H1 (cell line): ENCODE data around the gene HK1. TPM values are rescaled to one million over a fixed set of nuclear protein-coding genes. Genes with fewer than 3 reads are reported as not detected.

ENCODE experiments used
- CTCF ChIA-PET: fragments of 300-600 bp; sonication (Branson Sonifier 250); formaldehyde crosslinking; loops from one replicate; lab custom pipeline; 2021; ENCODE audit not compliant: partially characterized antibody; lab: Charles Lee
- POLR2A ChIA-PET: fragments of 300-600 bp; sonication (Branson Sonifier 250); formaldehyde crosslinking; loops from one replicate; lab custom pipeline; 2021; ENCODE audit warnings: inconsistent platforms; ENCODE audit not compliant: partially characterized antibody; lab: Charles Lee
- DNase-seq, 2 experiments: peaks; one replicate each; pipeline versions ENCODE4 v3.0.0 to v3.0.0-alpha.2; 2010 to 2022; ENCODE audit warnings: low spot score in 2 of 2, low read depth in 1 of 2, mixed read lengths in 1 of 2
- FAIRE-seq: peaks from 2 replicates; lab custom pipeline; 2011; peaks lifted over from hg19 to GRCh38; lab: Jason Lieb, UNC
- H2AFZ ChIP-seq: 2 replicates; pipeline ENCODE4 v1.8.1; 2012; ENCODE audit warnings: low read length, inconsistent platforms
- H2AK5ac ChIP-seq: 2 replicates; pipeline ENCODE4 v1.6.1; 2013; ENCODE audit warnings: low read depth, low read length
- H2BK120ac ChIP-seq: replicated peaks from 2 replicates; pipeline ENCODE3; 2013; ENCODE audit warnings: low read depth, low read length, inconsistent platforms
- H2BK12ac ChIP-seq: 2 replicates; pipeline ENCODE4 v1.6.1; 2013; ENCODE audit warnings: low read depth, low read length
- H2BK15ac ChIP-seq: 2 replicates; pipeline ENCODE4 v1.6.1; 2013; ENCODE audit warnings: low read length
- H2BK20ac ChIP-seq: 2 replicates; pipeline ENCODE4 v1.6.1; 2013; ENCODE audit warnings: low read length
- H2BK5ac ChIP-seq: 2 replicates; pipeline ENCODE4 v1.6.1; 2013; ENCODE audit warnings: low read depth, low read length
- H3K14ac ChIP-seq: 2 replicates; pipeline ENCODE4 v1.6.1; 2013; ENCODE audit warnings: inconsistent platforms; ENCODE audit not compliant: insufficient read length
- H3K18ac ChIP-seq: 2 replicates; pipeline ENCODE4 v1.6.1; 2013; ENCODE audit warnings: low read length; ENCODE audit errors: extremely low read depth
- H3K23ac ChIP-seq: 2 replicates; pipeline ENCODE4 v1.6.1; 2013; ENCODE audit warnings: inconsistent platforms; ENCODE audit not compliant: insufficient read length
- H3K23me2 ChIP-seq: 2 replicates; pipeline ENCODE4 v1.6.1; 2013; ENCODE audit warnings: low read depth, low read length
- H3K27ac ChIP-seq: 2 replicates; pipeline ENCODE4 v1.6.1; 2011; ENCODE audit warnings: low read depth, low read length, inconsistent platforms
- H3K27me3 ChIP-seq, 4 experiments: replicated peaks in 1 of 4; 1 replicate in 1 of 4; 2 replicates in 3 of 4; pipeline versions ENCODE4 v1.6.1 to v1.8.1; 2011 to 2013; ENCODE audit warnings: low read length in 3 of 4, mild to moderate bottlenecking in 3 of 4, inconsistent platforms in 2 of 4, mixed read lengths in 2 of 4, moderate library complexity in 1 of 4; ENCODE audit not compliant: control insufficient read depth in 3 of 4, insufficient read depth in 3 of 4; ENCODE audit errors: extremely low read depth in 1 of 4
- H3K36me3 ChIP-seq, 4 experiments: 2 replicates each; pipeline versions ENCODE4 v1.6.1 to v1.8.1; 2011 to 2013; ENCODE audit warnings: mild to moderate bottlenecking in 4 of 4, low read length in 3 of 4, moderate library complexity in 2 of 4, control low read depth in 1 of 4, inconsistent platforms in 1 of 4; ENCODE audit not compliant: insufficient read depth in 4 of 4, control insufficient read depth in 2 of 4
- H3K4ac ChIP-seq: replicated peaks from 2 replicates; pipeline ENCODE3; 2013; ENCODE audit warnings: low read length, low read depth, mixed read lengths, inconsistent platforms; ENCODE audit not compliant: insufficient read length
- H3K4me1 ChIP-seq, 4 experiments: replicated peaks in 1 of 4; 1 replicate in 1 of 4; 2 replicates in 3 of 4; pipeline versions ENCODE4 v1.6.1 to v1.8.1; 2011 to 2013; ENCODE audit warnings: low read length in 3 of 4, inconsistent platforms in 2 of 4, mixed read lengths in 1 of 4; ENCODE audit not compliant: insufficient read depth in 4 of 4, control insufficient read depth in 3 of 4
- H3K4me2 ChIP-seq, 2 experiments: 2 replicates each; pipeline versions ENCODE4 v1.6.1 to v1.8.1; 2011 to 2013; ENCODE audit warnings: low read depth in 2 of 2, low read length in 2 of 2, control low read depth in 1 of 2, inconsistent platforms in 1 of 2, mild to moderate bottlenecking in 1 of 2; ENCODE audit not compliant: insufficient read depth in 1 of 2
- H3K4me3 ChIP-seq, 4 experiments: fragments of 200-600, 300-600 bp in 1 of 4; sonication (generic), shearing (Covaris generic), sonication (Bioruptor Twin) in 1 of 4; 2 replicates each; pipeline versions ENCODE4 v1.5.1 to v1.8.1; 2011 to 2016; ENCODE audit warnings: low read length in 4 of 4, low read depth in 3 of 4, control low read depth in 2 of 4, inconsistent platforms in 2 of 4, mild to moderate bottlenecking in 2 of 4, mixed read lengths in 1 of 4, moderate library complexity in 1 of 4; ENCODE audit not compliant: insufficient read depth in 2 of 4; ENCODE audit errors: extremely low read depth in 1 of 4
- H3K56ac ChIP-seq: replicated peaks from 2 replicates; pipeline ENCODE3; 2013; ENCODE audit warnings: low read depth, mild to moderate bottlenecking, mixed read lengths, low read length, inconsistent platforms; ENCODE audit not compliant: insufficient read length
- H3K79me1 ChIP-seq: 2 replicates; pipeline ENCODE4 v1.6.1; 2013; ENCODE audit warnings: low read depth, low read length, control low read depth
- H3K79me2 ChIP-seq, 2 experiments: 2 replicates each; pipeline versions ENCODE4 v1.6.1 to v1.8.1; 2012 to 2013; ENCODE audit warnings: low read length in 2 of 2, mild to moderate bottlenecking in 2 of 2, inconsistent platforms in 1 of 2; ENCODE audit not compliant: insufficient read depth in 2 of 2, control insufficient read depth in 1 of 2
- H3K9ac ChIP-seq, 4 experiments: replicated peaks in 1 of 4; 1 replicate in 1 of 4; 2 replicates in 3 of 4; pipeline versions ENCODE4 v1.6.1 to v1.8.1; 2011 to 2013; ENCODE audit warnings: low read depth in 3 of 4, low read length in 3 of 4, control low read depth in 2 of 4, mild to moderate bottlenecking in 2 of 4, moderate library complexity in 2 of 4, inconsistent platforms in 1 of 4; ENCODE audit errors: extremely low read depth in 1 of 4
- H3K9me3 ChIP-seq, 2 experiments: 2 replicates each; pipeline versions ENCODE4 v1.6.1 to v1.8.1; 2012 to 2013; ENCODE audit warnings: mild to moderate bottlenecking in 2 of 2, moderate library complexity in 2 of 2, control low read depth in 1 of 2, inconsistent platforms in 1 of 2, low read depth in 1 of 2, low read length in 1 of 2, mixed read lengths in 1 of 2; ENCODE audit not compliant: insufficient read depth in 2 of 2
- H4K20me1 ChIP-seq, 2 experiments: replicated peaks in 1 of 2; 2 replicates each; pipeline versions ENCODE3 to v1.8.1; 2011 to 2013; ENCODE audit warnings: inconsistent platforms in 2 of 2, low read length in 2 of 2, mild to moderate bottlenecking in 1 of 2; ENCODE audit not compliant: insufficient read depth in 2 of 2, control insufficient read depth in 1 of 2
- H4K5ac ChIP-seq: 2 replicates; pipeline ENCODE4 v1.6.1; 2013; ENCODE audit warnings: low read length, low read depth, mixed read lengths, inconsistent platforms; ENCODE audit not compliant: insufficient read length
- H4K8ac ChIP-seq: 2 replicates; pipeline ENCODE4 v1.8.0; 2013; ENCODE audit warnings: mild to moderate bottlenecking, moderate library complexity, low read length, inconsistent platforms; ENCODE audit not compliant: insufficient read depth; ENCODE audit errors: extremely low read depth
- H4K91ac ChIP-seq: replicated peaks from 2 replicates; pipeline ENCODE3; 2013; ENCODE audit warnings: low read length, mixed read lengths, inconsistent platforms; ENCODE audit not compliant: insufficient read length
- ASH2L ChIP-seq: fragments of 200-600, 300-600 bp; sonication (generic); IDR thresholded peaks from one replicate; pipeline ENCODE4 v1.7.1; 2017; ENCODE audit warnings: low read length
- E2F6 ChIP-seq: IDR thresholded peaks from 2 replicates; pipeline ENCODE4 v1.6.1; 2012; ENCODE audit warnings: inconsistent platforms
- HDAC2 ChIP-seq, 2 experiments: fragments of 300-600 bp in 1 of 2; sonication (generic) in 1 of 2; IDR thresholded peaks; 2 replicates each; pipeline ENCODE4 v1.6.1; 2011 to 2012; ENCODE audit warnings: low read depth in 2 of 2, low read length in 2 of 2, mild to moderate bottlenecking in 2 of 2, moderate library complexity in 2 of 2, borderline replicate concordance in 1 of 2, inconsistent platforms in 1 of 2
- HDAC6 ChIP-seq: IDR thresholded peaks from one replicate; pipeline ENCODE4 v1.7.1; 2012; ENCODE audit warnings: low read depth, mild to moderate bottlenecking, inconsistent platforms, low read length, moderate library complexity
- KDM1A ChIP-seq: fragments of 200-600, 300-600 bp; sonication (generic); IDR thresholded peaks from 2 replicates; pipeline ENCODE4 v1.7.1; 2016; ENCODE audit warnings: mild to moderate bottlenecking, low read length, borderline replicate concordance
- MAFK ChIP-seq: IDR thresholded peaks from 2 replicates; pipeline ENCODE4 v1.6.1; 2012; ENCODE audit warnings: low read depth, mild to moderate bottlenecking, improper control_type of control experiment, low read length
- MAX ChIP-seq: IDR thresholded peaks from 2 replicates; pipeline ENCODE4 v1.6.1; 2012; ENCODE audit warnings: inconsistent platforms
- SIN3A ChIP-seq, 2 experiments: IDR thresholded peaks in 1 of 2; conservative IDR thresholded peaks in 1 of 2; 2 replicates each; pipeline ENCODE4 v1.6.1; 2011 to 2012; ENCODE audit warnings: low read length in 2 of 2, improper control_type of control experiment in 1 of 2, low read depth in 1 of 2, mild to moderate bottlenecking in 1 of 2
- SP2 ChIP-seq: IDR thresholded peaks from 2 replicates; pipeline ENCODE4 v1.6.1; 2012; ENCODE audit warnings: mild to moderate bottlenecking, low read length, inconsistent platforms
- SUZ12 ChIP-seq: fragments of 200-600 bp; sonication (generic); IDR thresholded peaks from 2 replicates; pipeline ENCODE4 v1.6.1; 2012; ENCODE audit warnings: mild to moderate bottlenecking, inconsistent platforms, low read length, moderate library complexity, mixed read lengths
- TAF1 ChIP-seq: IDR thresholded peaks from 2 replicates; pipeline ENCODE4 v1.6.1; 2011; ENCODE audit warnings: mild to moderate bottlenecking, low read depth, low read length
- WGBS, 2 experiments: shearing (Covaris generic) in 1 of 2; methylation state at CpG; one replicate each; pipeline versions ENCODE4 v1.1.6 to v1.1.7; 2013 to 2015; ENCODE audit warnings: low lambda C conversion rate in 2 of 2, mixed read lengths in 2 of 2, inconsistent platforms in 1 of 2, low coverage in 1 of 2, missing lambda C conversion rate in 1 of 2; ENCODE audit not compliant: insufficient replicate concordance in 2 of 2, insufficient coverage in 1 of 2, insufficient read length in 1 of 2; ENCODE audit errors: extremely low coverage in 1 of 2, missing lambda C conversion rate in 1 of 2; 5-methylcytosine and 5-hydroxymethylcytosine counted together
- polyA plus RNA-seq, 7 experiments: library from polyadenylated mRNA; depleted of rRNA in 3 of 7; stranded (reverse) in 5 of 7; unstranded in 2 of 7; fragments of >200 nt in 5 of 7; fragments of 200-250 nt in 2 of 7; gene quantifications; 1 replicate in 5 of 7; 2 replicates in 1 of 7; 4 replicates in 1 of 7; pipeline versions ENCODE4 v1.2.1 to v1.2.3, GENCODE V29; 2011 to 2013; ENCODE audit warnings: missing spikeins in 2 of 7, mixed read lengths in 2 of 7
- total RNA-seq: library from RNA; stranded (reverse); fragmentation: NEBNext Ultra II Directional; extraction: Animal tissue kit (Norgen Biotek cat#: 25700); gene quantifications from 2 replicates; pipeline ENCODE4 v1.2.1, GENCODE V29; 2021

The HK1 gene
- total and polyA plus RNA-seq, 2 of the 8 experiments (the other 6 are each of a cell fraction or from before 2014, with no cell fraction given), result 55.8 to 247 TPM

- no peaks in the 10 kb centered on the region; a peak in 1 of 4 replicates for H3K9me3 ChIP-seq
- TF ChIP-seq MAX (no peak), MAFK (no peak), SUZ12 (no peak), E2F6 (no peak), KDM1A (no peak), HDAC6 (no peak), SP2 (no peak), HDAC2 (IDR thresholded peaks at IDR 0.05; ENCODE audit: borderline replicate concordance in 1 of 2, low read depth in 2 of 2, low read length in 2 of 2) (no peak), SIN3A (conservative IDR thresholded peaks at IDR 0.05 in 1 of 2, IDR thresholded peaks at IDR 0.05 in 1 of 2; ENCODE audit: low read depth in 1 of 2, low read length in 2 of 2) (no peak), ASH2L (no peak), TAF1 (no peak)
These were observed 66.4 kb downstream of the HK1 start for GRCh38 chr10:69344591-69345252.

More at GRCh38 chr10:69344591-69345252, 66.4 kb downstream of the HK1 start:
- Histone ChIP-seq H3K23me2 (no peaks in the 10 kb centered on the region), H3K79me1 (peaks cover 17% of the 10 kb centered on the region; the same call in 1 of the 2 replicates), H4K91ac (peak overlapping the region; percentile 68), H3K14ac (no peak overlapping the region), H3K18ac (peak overlapping the region; percentile 78), H3K27me3 (no peaks in the 10 kb centered on the region), H2BK15ac (no peak overlapping the region), H3K23ac (no peak overlapping the region), H3K4me3 (no peak overlapping the region), H3K4ac (peak overlapping the region; percentile 87), H2BK20ac (peak overlapping the region; percentile 65; the same call in 1 of the 2 replicates), H3K4me2 (no peak overlapping the region), H4K20me1 (no peaks in the 10 kb centered on the region), H4K8ac (no peak overlapping the region), H3K4me1 (peaks cover 12 to 28% (median 23%) of the 10 kb centered on the region in 4 experiments), H2AK5ac (no peak overlapping the region), H2BK5ac (peak overlapping the region; percentile 94), H3K56ac (no peak overlapping the region), H4K5ac (no peak overlapping the region), H3K27ac (0 out of 2 replicates have a peak overlapping the region, but pooled peaks have one; percentile 18), H3K79me2 (peaks cover 5 to 88% of the 10 kb centered on the region in 2 experiments), H2BK120ac (peak overlapping the region; percentile 45), H3K9ac (no peak overlapping the region; a peak in 3 of 7 replicates), H3K36me3 (peaks cover 0 to 7% (median 4%) of the 10 kb centered on the region in 4 experiments; a peak in 5 of 8 replicates), H2AFZ (no peak overlapping the region), H2BK12ac (peak overlapping the region; percentile 64; the same call in 1 of the 2 replicates)
- no peak for FAIRE-seq
- WGBS, 2 experiments, result 77% methylated on average over 13 of the region's 13 CpGs; no CpG with 5 or more reads in 1 of the 2 experiments
- ChIA-PET POLR2A (interaction anchor here (0.9 to 1.5 kb wide), 3 partner anchors 10 to 12 kb away, joined by 3 to 6 read pairs (median 4); no protein-coding TSS in a partner anchor), CTCF (interaction anchor here (0.6 to 1.3 kb wide), 11 partner anchors 9 to 69 kb away, joined by 3 to 6 read pairs (median 3); no protein-coding TSS in a partner anchor)
- DNase-seq, result no peak
